ENCODE measurements around the gene RNASE1. TPM values are rescaled to one million over a fixed set of nuclear protein-coding genes. Genes with fewer than 3 reads are reported as not detected.

RNASE1 gene
- total and polyA plus RNA-seq, 2 donors (not counting 3 experiments of a cell fraction or from before 2014, with no cell fraction given): 182 to 909 TPM

GRCh38 chr14:20775901-20776300 is 26.7 kb downstream of the RNASE1 start:
- Histone ChIP-seq H3K9me1 (replicated peaks; ENCODE audit: control insufficient read depth, extremely low read depth, insufficient read depth, low read length) (no peaks in the 10 kb centered on the region), H3K4me2 (ENCODE audit: insufficient read depth, low read length) (no peak overlapping the region), H2AFZ (ENCODE audit: low read depth, low read length) (no peak overlapping the region), H3K4me1 (ENCODE audit: control insufficient read depth, extremely low read depth, insufficient read depth, low read length) (peaks cover under 1% of the 10 kb centered on the region), H3K27me3 (ENCODE audit: control insufficient read depth in 2 of 2, insufficient read depth in 2 of 2, low read length in 2 of 2) (peaks cover 18 to 43% of the 10 kb centered on the region in 2 experiments), H4K20me1 (replicated peaks; ENCODE audit: control insufficient read depth, extremely low read depth, insufficient read depth, low read length) (no peaks in the 10 kb centered on the region), H3K4me3 (replicated peaks in 1 of 3; ENCODE audit: insufficient read depth in 1 of 3, low read depth in 1 of 3, low read length in 3 of 3) (no peak overlapping the region), H3K36me3 (ENCODE audit: control insufficient read depth in 2 of 2, extremely low read depth in 1 of 2, insufficient read depth in 2 of 2, low read length in 2 of 2) (no peaks in the 10 kb centered on the region), H3K9me3 (replicated peaks; ENCODE audit: control insufficient read depth, insufficient read depth, low read length) (no peaks in the 10 kb centered on the region), H3K79me2 (ENCODE audit: control insufficient read depth, insufficient read depth, low read length) (no peaks in the 10 kb centered on the region), H3K9ac (replicated peaks; ENCODE audit: extremely low read depth, insufficient read depth, low read length) (no peak overlapping the region), H3K27ac (ENCODE audit: insufficient read depth, low read depth, low read length) (no peak overlapping the region)
- CTCF ChIA-PET: interaction anchor here (0.8 to 1.7 kb wide), 4 partner anchors 11 to 82 kb away, joined by 4 to 7 read pairs (median 4); no protein-coding TSS in a partner anchor
- FAIRE-seq: no peak
- TF ChIP-seq, protein P1, sequence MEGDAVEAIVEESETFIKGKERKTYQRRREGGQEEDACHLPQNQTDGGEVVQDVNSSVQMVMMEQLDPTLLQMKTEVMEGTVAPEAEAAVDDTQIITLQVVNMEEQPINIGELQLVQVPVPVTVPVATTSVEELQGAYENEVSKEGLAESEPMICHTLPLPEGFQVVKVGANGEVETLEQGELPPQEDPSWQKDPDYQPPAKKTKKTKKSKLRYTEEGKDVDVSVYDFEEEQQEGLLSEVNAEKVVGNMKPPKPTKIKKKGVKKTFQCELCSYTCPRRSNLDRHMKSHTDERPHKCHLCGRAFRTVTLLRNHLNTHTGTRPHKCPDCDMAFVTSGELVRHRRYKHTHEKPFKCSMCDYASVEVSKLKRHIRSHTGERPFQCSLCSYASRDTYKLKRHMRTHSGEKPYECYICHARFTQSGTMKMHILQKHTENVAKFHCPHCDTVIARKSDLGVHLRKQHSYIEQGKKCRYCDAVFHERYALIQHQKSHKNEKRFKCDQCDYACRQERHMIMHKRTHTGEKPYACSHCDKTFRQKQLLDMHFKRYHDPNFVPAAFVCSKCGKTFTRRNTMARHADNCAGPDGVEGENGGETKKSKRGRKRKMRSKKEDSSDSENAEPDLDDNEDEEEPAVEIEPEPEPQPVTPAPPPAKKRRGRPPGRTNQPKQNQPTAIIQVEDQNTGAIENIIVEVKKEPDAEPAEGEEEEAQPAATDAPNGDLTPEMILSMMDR (IDR thresholded peaks at IDR 0.05; ENCODE audit: extremely low read depth in 1 of 2, insufficient read depth in 1 of 2, low read depth in 1 of 2, low read length in 2 of 2): no peak
- TF ChIP-seq POLR2AphosphoS5 (IDR thresholded peaks at IDR 0.05; ENCODE audit: insufficient read depth, low read depth, low read length) (no peak), EZH2 (IDR thresholded peaks at IDR 0.05; ENCODE audit: borderline replicate concordance, low read depth, low read length, severe bottlenecking) (no peak), MYC (IDR thresholded peaks at IDR 0.05; ENCODE audit: low read depth, low read length) (no peak), POLR2A (IDR thresholded peaks at IDR 0.05; ENCODE audit: low read depth, low read length) (no peak), GATA2 (IDR thresholded peaks at IDR 0.05; ENCODE audit: insufficient read depth, insufficient read length, low read depth, low read length) (no peak), FOS (IDR thresholded peaks at IDR 0.05; ENCODE audit: borderline replicate concordance, insufficient read depth, low read length) (no peak)
- TF ChIP-seq, protein P2, sequence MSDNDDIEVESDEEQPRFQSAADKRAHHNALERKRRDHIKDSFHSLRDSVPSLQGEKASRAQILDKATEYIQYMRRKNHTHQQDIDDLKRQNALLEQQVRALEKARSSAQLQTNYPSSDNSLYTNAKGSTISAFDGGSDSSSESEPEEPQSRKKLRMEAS (IDR thresholded peaks at IDR 0.05; ENCODE audit: insufficient read depth, insufficient read length): no peak
- BruUV-seq (replicated peaks): no TSS peak
- POLR2A ChIA-PET: no interaction called here
- DNase-seq (ENCODE audit: low read depth, low spot score): no peak
- intact Hi-C loops (cut with micrococcal nuclease) (no loop called here), dilution Hi-C loops (cut with MboI; ENCODE audit: extremely low pct_ligation_motif_present, low sequenced_read_pairs) (no loop called here)
